ENCODE data around the gene DCHS2. TPM values are rescaled to one million over a fixed set of nuclear protein-coding genes. Genes with fewer than 3 reads are reported as not detected.

Gene DCHS2
- polyA plus RNA-seq, 4 donors: 0.10 to 0.34 TPM; not detected in 2

GRCh38 chr4:154497889-154498288, 6.3 kb upstream of the DCHS2 start:
- Histone ChIP-seq H3K9me3 (ENCODE audit: control insufficient read depth in 2 of 2, insufficient read depth in 1 of 2, low read depth in 1 of 2, low read length in 1 of 2) (peaks cover 0 to 3% of the 10 kb centered on the region in 2 donors), H3K27me3 (ENCODE audit: control insufficient read depth in 3 of 3, insufficient read depth in 3 of 3, low read length in 3 of 3) (peaks cover 0 to 27% (median 4%) of the 10 kb centered on the region in 3 donors), H3K27ac (ENCODE audit: low read depth in 1 of 3, low read length in 2 of 3) (no peak overlapping the region), H3K4me1 (ENCODE audit: control insufficient read depth in 3 of 3, insufficient read depth in 2 of 3, low read depth in 1 of 3, low read length in 2 of 3) (no peaks in the 10 kb centered on the region), H3K36me3 (ENCODE audit: control insufficient read depth in 3 of 3, insufficient read depth in 2 of 3, low read depth in 1 of 3, low read length in 3 of 3) (no peaks in the 10 kb centered on the region), H3K4me3 (ENCODE audit: low read depth in 1 of 3, low read length in 3 of 3) (no peak overlapping the region)
- no peak for FAIRE-seq
- DNase-seq: no peak
- WGBS, 3 donors: 74 to 88% (median 85%) methylated on average over 5 of the region's 5 CpGs

GRCh38 chr4:154495867-154496266, 4.3 kb upstream of the DCHS2 start:
- 83 to 93% (median 89%) methylated on average over 2 of the region's 2 CpGs for WGBS, 3 donors
- Histone ChIP-seq H3K4me1 (ENCODE audit: control insufficient read depth in 3 of 3, insufficient read depth in 2 of 3, low read depth in 1 of 3, low read length in 2 of 3) (peaks cover 0 to 16% (median 0%) of the 10 kb centered on the region in 3 donors), H3K27me3 (ENCODE audit: control insufficient read depth in 3 of 3, insufficient read depth in 3 of 3, low read length in 3 of 3) (peaks cover 2 to 41% (median 13%) of the 10 kb centered on the region in 3 donors), H3K27ac (ENCODE audit: low read depth in 1 of 3, low read length in 2 of 3) (no peak overlapping the region), H3K9me3 (ENCODE audit: control insufficient read depth in 2 of 2, insufficient read depth in 1 of 2, low read depth in 1 of 2, low read length in 1 of 2) (peaks cover 0 to 3% of the 10 kb centered on the region in 2 donors), H3K36me3 (ENCODE audit: control insufficient read depth in 3 of 3, insufficient read depth in 2 of 3, low read depth in 1 of 3, low read length in 3 of 3) (no peaks in the 10 kb centered on the region), H3K4me3 (ENCODE audit: low read depth in 1 of 3, low read length in 3 of 3) (no peak overlapping the region)
- DNase-seq (no peak), FAIRE-seq (no peak)

GRCh38 chr4:154492288-154492687, 689 bp upstream of the DCHS2 start:
- H3K9me3 ChIP-seq (ENCODE audit: control insufficient read depth in 2 of 2, insufficient read depth in 1 of 2, low read depth in 1 of 2, low read length in 1 of 2): peaks cover 0 to 3% of the 10 kb centered on the region in 2 donors
- 11 to 14% (median 11%) methylated on average over 16 of the region's 16 CpGs for WGBS, 3 donors
- peaks cover 10 to 58% (median 16%) of the 10 kb centered on the region in 3 donors for H3K27me3 ChIP-seq (ENCODE audit: control insufficient read depth in 3 of 3, insufficient read depth in 3 of 3, low read length in 3 of 3)
- H3K4me1 ChIP-seq (ENCODE audit: control insufficient read depth in 3 of 3, insufficient read depth in 2 of 3, low read depth in 1 of 3, low read length in 2 of 3): peaks cover 0 to 21% (median 0%) of the 10 kb centered on the region in 3 donors
- no peaks in the 10 kb centered on the region for H3K36me3 ChIP-seq (ENCODE audit: control insufficient read depth in 3 of 3, insufficient read depth in 2 of 3, low read depth in 1 of 3, low read length in 3 of 3)
- peak overlapping the region in 1 of 3 donors; percentile 42 for H3K4me3 ChIP-seq (ENCODE audit: low read depth in 1 of 3, low read length in 3 of 3)
- no peak for DNase-seq
- FAIRE-seq: no peak
- H3K27ac ChIP-seq (ENCODE audit: low read depth in 1 of 3, low read length in 2 of 3): no peak overlapping the region

- FAIRE-seq (no peak), DNase-seq (peak in 1 of 2 donors; percentile 57)
- peak overlapping the region in 1 of 3 donors; percentile 33 for H3K27ac ChIP-seq (ENCODE audit: low read depth in 1 of 3, low read length in 2 of 3)
- WGBS, 3 donors: 4 to 10% (median 8%) methylated on average over 64 to 76 of the region's 76 CpGs
- H3K9me3 ChIP-seq (ENCODE audit: control insufficient read depth in 2 of 2, insufficient read depth in 1 of 2, low read depth in 1 of 2, low read length in 1 of 2): no peaks in the 10 kb centered on the region
- H3K27me3 ChIP-seq (ENCODE audit: control insufficient read depth in 3 of 3, insufficient read depth in 3 of 3, low read length in 3 of 3): peaks cover 10 to 65% (median 16%) of the 10 kb centered on the region in 3 donors
- H3K4me1 ChIP-seq (ENCODE audit: control insufficient read depth in 3 of 3, insufficient read depth in 2 of 3, low read depth in 1 of 3, low read length in 2 of 3): peaks cover 0 to 21% (median 0%) of the 10 kb centered on the region in 3 donors
- H3K4me3 ChIP-seq (ENCODE audit: low read depth in 1 of 3, low read length in 3 of 3): peak overlapping the region in 1 of 3 donors; percentile 42
- no peaks in the 10 kb centered on the region for H3K36me3 ChIP-seq (ENCODE audit: control insufficient read depth in 3 of 3, insufficient read depth in 2 of 3, low read depth in 1 of 3, low read length in 3 of 3)
Observed at GRCh38 chr4:154490583-154491340, 837 bp downstream of the DCHS2 start.

GRCh38 chr4:154490234-154490582, 1.4 kb downstream of the DCHS2 start:
- WGBS, 3 donors: 6 to 13% (median 6%) methylated on average over 44 to 55 of the region's 55 CpGs
- Histone ChIP-seq H3K27me3 (ENCODE audit: control insufficient read depth in 3 of 3, insufficient read depth in 3 of 3, low read length in 3 of 3) (peaks cover 10 to 68% (median 16%) of the 10 kb centered on the region in 3 donors), H3K27ac (ENCODE audit: low read depth in 1 of 3, low read length in 2 of 3) (no peak overlapping the region), H3K4me3 (ENCODE audit: low read depth in 1 of 3, low read length in 3 of 3) (peak overlapping the region in 1 of 3 donors; percentile 42), H3K9me3 (ENCODE audit: control insufficient read depth in 2 of 2, insufficient read depth in 1 of 2, low read depth in 1 of 2, low read length in 1 of 2) (no peaks in the 10 kb centered on the region), H3K4me1 (ENCODE audit: control insufficient read depth in 3 of 3, insufficient read depth in 2 of 3, low read depth in 1 of 3, low read length in 2 of 3) (peaks cover 0 to 21% (median 0%) of the 10 kb centered on the region in 3 donors), H3K36me3 (ENCODE audit: control insufficient read depth in 3 of 3, insufficient read depth in 2 of 3, low read depth in 1 of 3, low read length in 3 of 3) (no peaks in the 10 kb centered on the region)
- DNase-seq (peak in 1 of 2 donors; percentile 44), FAIRE-seq (no peak)

GRCh38 chr4:154489558-154490233, 1.9 kb downstream of the DCHS2 start:
- no peak for DNase-seq
- Histone ChIP-seq H3K4me1 (ENCODE audit: control insufficient read depth in 3 of 3, insufficient read depth in 2 of 3, low read depth in 1 of 3, low read length in 2 of 3) (peaks cover 0 to 21% (median 0%) of the 10 kb centered on the region in 3 donors), H3K4me3 (ENCODE audit: low read depth in 1 of 3, low read length in 3 of 3) (no peak overlapping the region), H3K27ac (ENCODE audit: low read depth in 1 of 3, low read length in 2 of 3) (no peak overlapping the region), H3K27me3 (ENCODE audit: control insufficient read depth in 3 of 3, insufficient read depth in 3 of 3, low read length in 3 of 3) (peaks cover 10 to 71% (median 16%) of the 10 kb centered on the region in 3 donors), H3K36me3 (ENCODE audit: control insufficient read depth in 3 of 3, insufficient read depth in 2 of 3, low read depth in 1 of 3, low read length in 3 of 3) (no peaks in the 10 kb centered on the region), H3K9me3 (ENCODE audit: control insufficient read depth in 2 of 2, insufficient read depth in 1 of 2, low read depth in 1 of 2, low read length in 1 of 2) (no peaks in the 10 kb centered on the region)
- 45 to 60% (median 59%) methylated on average over 50 to 56 of the region's 56 CpGs for WGBS, 3 donors
- FAIRE-seq: no peak

GRCh38 chr4:154487145-154487544, 4.5 kb downstream of the DCHS2 start:
- Histone ChIP-seq H3K36me3 (ENCODE audit: control insufficient read depth in 3 of 3, insufficient read depth in 2 of 3, low read depth in 1 of 3, low read length in 3 of 3) (no peaks in the 10 kb centered on the region), H3K4me3 (ENCODE audit: low read depth in 1 of 3, low read length in 3 of 3) (no peak overlapping the region), H3K27ac (ENCODE audit: low read depth in 1 of 3, low read length in 2 of 3) (no peak overlapping the region), H3K9me3 (ENCODE audit: control insufficient read depth in 2 of 2, insufficient read depth in 1 of 2, low read depth in 1 of 2, low read length in 1 of 2) (no peaks in the 10 kb centered on the region), H3K4me1 (ENCODE audit: control insufficient read depth in 3 of 3, insufficient read depth in 2 of 3, low read depth in 1 of 3, low read length in 2 of 3) (peaks cover 0 to 15% (median 0%) of the 10 kb centered on the region in 3 donors), H3K27me3 (ENCODE audit: control insufficient read depth in 3 of 3, insufficient read depth in 3 of 3, low read length in 3 of 3) (peaks cover 10 to 53% (median 11%) of the 10 kb centered on the region in 3 donors)
- DNase-seq (no peak), FAIRE-seq (no peak)
- WGBS, 3 donors: 76 to 85% (median 84%) methylated on average over 4 of the region's 4 CpGs

GRCh38 chr4:154485127-154485773, 6.3 kb downstream of the DCHS2 start:
- peaks cover 2 to 36% (median 4%) of the 10 kb centered on the region in 3 donors for H3K27me3 ChIP-seq (ENCODE audit: control insufficient read depth in 3 of 3, insufficient read depth in 3 of 3, low read length in 3 of 3)
- H3K36me3 ChIP-seq (ENCODE audit: control insufficient read depth in 3 of 3, insufficient read depth in 2 of 3, low read depth in 1 of 3, low read length in 3 of 3): no peaks in the 10 kb centered on the region
- H3K4me1 ChIP-seq (ENCODE audit: control insufficient read depth in 3 of 3, insufficient read depth in 2 of 3, low read depth in 1 of 3, low read length in 2 of 3): no peaks in the 10 kb centered on the region
- WGBS, 3 donors: 34 to 58% (median 45%) methylated on average over 4 of the region's 4 CpGs
- H3K27ac ChIP-seq (ENCODE audit: low read depth in 1 of 3, low read length in 2 of 3): no peak overlapping the region
- H3K9me3 ChIP-seq (ENCODE audit: control insufficient read depth in 2 of 2, insufficient read depth in 1 of 2, low read depth in 1 of 2, low read length in 1 of 2): no peaks in the 10 kb centered on the region
- no peak overlapping the region for H3K4me3 ChIP-seq (ENCODE audit: low read depth in 1 of 3, low read length in 3 of 3)
- FAIRE-seq (no peak), DNase-seq (no peak)
